HG03558 (cell line): ENCODE results near the gene NEURL1B.
A peak's percentile ranks its signal among the peaks of the same experiment; 100 is the strongest.
"Not testable (repeated sequence)": the region's sequence is repeated elsewhere in the genome, so short reads cannot be mapped to it uniquely, and the experiment has no call there.

Experiments used
- ATAC-seq: cut with Tn5 transposase; IDR thresholded peaks from one replicate; pipeline ENCODE4 v1.9.1; 2021; ENCODE audit warnings: moderate number of reproducible peaks; ENCODE audit not compliant: unreplicated experiment; ENCODE audit errors: extremely low read depth

NEURL1B gene

GRCh38 chr5:172672681-172673080, 31.6 kb downstream of the NEURL1B start:
- ATAC-seq = no peak

- ATAC-seq = no peak
Observed at GRCh38 chr5:172674155-172674554, 33.1 kb downstream of the NEURL1B start.

- ATAC-seq = no peak
Observed at GRCh38 chr5:172676914-172677475, 35.9 kb downstream of the NEURL1B start.

- not testable (repeated sequence) for ATAC-seq
Observed at GRCh38 chr5:172678362-172678874, 37.4 kb downstream of the NEURL1B start.

- no peak for ATAC-seq
Observed at GRCh38 chr5:172678902-172679301, 37.8 kb downstream of the NEURL1B start.

GRCh38 chr5:172679628-172680212, 38.7 kb downstream of the NEURL1B start:
- ATAC-seq = no peak

GRCh38 chr5:172680921-172681320, 39.9 kb downstream of the NEURL1B start:
- ATAC-seq = no peak

- no peak for ATAC-seq
Observed at GRCh38 chr5:172681421-172681820, 40.4 kb downstream of the NEURL1B start.

- ATAC-seq = no peak
Observed at GRCh38 chr5:172683264-172683644, 42.2 kb downstream of the NEURL1B start.

- no peak for ATAC-seq
Observed at GRCh38 chr5:172683645-172684471, 42.8 kb downstream of the NEURL1B start.

- no peak for ATAC-seq
Observed at GRCh38 chr5:172685091-172685490, 44.0 kb downstream of the NEURL1B start.

- no peak for ATAC-seq
Observed at GRCh38 chr5:172686111-172686510, 45.0 kb downstream of the NEURL1B start.

- ATAC-seq = no peak
Observed at GRCh38 chr5:172686539-172687390, 45.7 kb downstream of the NEURL1B start.

GRCh38 chr5:172687940-172688339, 46.9 kb downstream of the NEURL1B start:
- ATAC-seq = no peak

GRCh38 chr5:172688349-172689217, 47.5 kb downstream of the NEURL1B start:
- no peak for ATAC-seq

GRCh38 chr5:172689218-172689572, 48.1 kb downstream of the NEURL1B start:
- no peak for ATAC-seq

- no peak for ATAC-seq
Observed at GRCh38 chr5:172689801-172690200, 48.7 kb downstream of the NEURL1B start.

- ATAC-seq = peak; percentile 71
Observed at GRCh38 chr5:172690258-172691075, 49.4 kb downstream of the NEURL1B start.

- ATAC-seq = no peak
Observed at GRCh38 chr5:172691886-172692285, 50.8 kb downstream of the NEURL1B start.
